Measurements from ENCODE around the gene ZDHHC11. TPM values are rescaled to one million over a fixed set of nuclear protein-coding genes. Genes with fewer than 3 reads are reported as not detected.

Gene ZDHHC11
- total and polyA plus RNA-seq, 2 of the 4 experiments (the other 2 are of a cell fraction), result 0.36 to 1.6 TPM

GRCh38 chr5:763998-764781, 86.6 kb downstream of the ZDHHC11 start:
- WGBS, 2 experiments (ENCODE audit: extremely low coverage in 2 of 2, insufficient read length in 1 of 2), result 83% methylated on average over 29 of the region's 31 CpGs; no CpG with 5 or more reads in 1 of the 2 experiments
- H4K20me1 ChIP-seq (ENCODE audit: insufficient read depth, low read length), result no peaks in the 10 kb centered on the region
- no peak overlapping the region for H3K18ac ChIP-seq (ENCODE audit: low read depth, low read length)
- no peak overlapping the region for H4K91ac ChIP-seq (ENCODE audit: insufficient read depth, low read depth, low read length)
- CTCF ChIA-PET, result no interaction called here
- no peak for TF ChIP-seq MXI1 (IDR thresholded peaks at IDR 0.05; ENCODE audit: borderline replicate concordance, low read depth, low read length)
- no peak for TF ChIP-seq CHD1 (IDR thresholded peaks at IDR 0.05; ENCODE audit: low read depth, low read length)
- TF ChIP-seq SMC3 (IDR thresholded peaks at IDR 0.05; ENCODE audit: low read depth, low read length), result no peak
- TF ChIP-seq, protein P1, sequence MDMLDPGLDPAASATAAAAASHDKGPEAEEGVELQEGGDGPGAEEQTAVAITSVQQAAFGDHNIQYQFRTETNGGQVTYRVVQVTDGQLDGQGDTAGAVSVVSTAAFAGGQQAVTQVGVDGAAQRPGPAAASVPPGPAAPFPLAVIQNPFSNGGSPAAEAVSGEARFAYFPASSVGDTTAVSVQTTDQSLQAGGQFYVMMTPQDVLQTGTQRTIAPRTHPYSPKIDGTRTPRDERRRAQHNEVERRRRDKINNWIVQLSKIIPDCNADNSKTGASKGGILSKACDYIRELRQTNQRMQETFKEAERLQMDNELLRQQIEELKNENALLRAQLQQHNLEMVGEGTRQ (IDR thresholded peaks at IDR 0.05; ENCODE audit: low read depth, low read length), result no peak
- TF ChIP-seq CEBPB (IDR thresholded peaks at IDR 0.05; ENCODE audit: low read depth, low read length), result no peak
- POLR2A ChIA-PET (ENCODE audit: unreplicated experiment), result no interaction called here
- H2AK5ac ChIP-seq (ENCODE audit: low read depth, low read length), result no peak overlapping the region
- no peak overlapping the region for H3K56ac ChIP-seq (ENCODE audit: extremely low read depth, insufficient read depth, low read length)
- dilution Hi-C loops (cut with HindIII; ENCODE audit: low sequenced_read_pairs, unreplicated experiment), result no loop called here
- H3K79me1 ChIP-seq (ENCODE audit: low read depth in 1 of 2, low read length in 2 of 2), result no peaks in the 10 kb centered on the region
- no peaks in the 10 kb centered on the region for H3K36me3 ChIP-seq (ENCODE audit: control insufficient read depth, insufficient read depth, low read length)
- no peak overlapping the region for H3K27ac ChIP-seq (ENCODE audit: insufficient read depth, low read length)
- no peak overlapping the region for H4K5ac ChIP-seq (ENCODE audit: low read depth, low read length)
- H2BK20ac ChIP-seq (ENCODE audit: low read depth, low read length), result no peak overlapping the region
- no peak overlapping the region for H3K4me2 ChIP-seq (ENCODE audit: low read depth, low read length)
- no peak overlapping the region for H3K4me3 ChIP-seq (ENCODE audit: insufficient read depth, low read depth, low read length)
- no peak overlapping the region for H2AK9ac ChIP-seq (replicated peaks; ENCODE audit: low read depth, low read length, poor library complexity)
- in situ Hi-C loops (cut with MboI; ENCODE audit: low sequenced_read_pairs), result no loop called here
- H3K9me1 ChIP-seq (ENCODE audit: insufficient read depth, low read length), result no peaks in the 10 kb centered on the region
- ATAC-seq (ENCODE audit: low read depth) (no peak), DNase-seq (no peak)
- no peak overlapping the region for H2BK120ac ChIP-seq (ENCODE audit: low read depth, low read length)
- H2BK5ac ChIP-seq (ENCODE audit: low read depth, low read length, poor library complexity, severe bottlenecking), result no peak overlapping the region
- no peak overlapping the region for H3K14ac ChIP-seq (replicated peaks; ENCODE audit: low read depth, low read length)
- H3K9ac ChIP-seq (ENCODE audit: low read depth, low read length), result no peak overlapping the region
- no peak overlapping the region for H3K4ac ChIP-seq (ENCODE audit: low read depth, low read length)
- H3K9me3 ChIP-seq (ENCODE audit: control insufficient read depth, insufficient read depth, low read length), result peaks cover 4% of the 10 kb centered on the region; the same call in 1 of the 2 replicates
- no peak overlapping the region for H4K8ac ChIP-seq (ENCODE audit: low read depth in 2 of 2, low read length in 2 of 2)
- H2AFZ ChIP-seq (replicated peaks; ENCODE audit: low read length, poor library complexity), result no peak overlapping the region
- intact Hi-C loops (cut with micrococcal nuclease), result no loop called here
- no peaks in the 10 kb centered on the region for H3K4me1 ChIP-seq (ENCODE audit: control insufficient read depth, insufficient read depth, low read length)
- H3K27me3 ChIP-seq (ENCODE audit: control insufficient read depth, insufficient read depth, low read length), result peaks cover 10% of the 10 kb centered on the region; the same call in 1 of the 2 replicates
- H2BK15ac ChIP-seq (ENCODE audit: low read depth, low read length), result no peak overlapping the region
- no TSS peak for BruUV-seq (replicated peaks)
- no peak overlapping the region for H3K23ac ChIP-seq (ENCODE audit: low read depth, low read length)
